GM23338 (cell line): ENCODE data around the gene BTBD19. TPM values are rescaled to one million over a fixed set of nuclear protein-coding genes. Genes with fewer than 3 reads are reported as not detected.

Experiments used
- ATAC-seq: fragments of 200-7000 bp; cut with Tn5 transposase; 3 replicates; pipeline ENCODE4 v1.9.1; 2020
- DNase-seq: peaks from one replicate; pipeline ENCODE4 v3.0.0-alpha.2; 2015; ENCODE audit warnings: low spot score
- H2AFZ ChIP-seq: fragments of 200-600 bp; sonication (generic); 2 replicates; pipeline ENCODE4 v1.8.0; 2016; ENCODE audit warnings: antibody characterized with exemption, mild to moderate bottlenecking, moderate library complexity
- H3F3A ChIP-seq: fragments of 200-600 bp; sonication (generic); replicated peaks from 2 replicates; pipeline ENCODE4 v1.8.0; 2017; ENCODE audit warnings: antibody characterized with exemption, mixed run types, low read depth
- H3K27ac ChIP-seq: fragments of 200-600 bp; sonication (generic); 2 replicates; pipeline ENCODE4 v1.6.1; 2016; ENCODE audit warnings: low read depth
- H3K27me3 ChIP-seq: fragments of 200-600 bp; sonication (generic); 2 replicates; pipeline ENCODE4 v1.8.0; 2016; ENCODE audit warnings: mild to moderate bottlenecking, mixed run types, moderate library complexity; ENCODE audit not compliant: insufficient read depth
- H3K36me3 ChIP-seq: fragments of 200-600 bp; sonication (generic); 2 replicates; pipeline ENCODE4 v1.8.0; 2016; ENCODE audit warnings: mild to moderate bottlenecking; ENCODE audit not compliant: insufficient read depth
- H3K4me1 ChIP-seq: fragments of 200-600 bp; sonication (generic); 2 replicates; pipeline ENCODE4 v1.8.0; 2016; ENCODE audit warnings: mild to moderate bottlenecking, moderate library complexity; ENCODE audit not compliant: insufficient read depth
- H3K4me2 ChIP-seq: fragments of 200-600 bp; sonication (generic); 2 replicates; pipeline ENCODE4 v1.7.1; 2017; ENCODE audit warnings: mixed run types
- H3K4me3 ChIP-seq: fragments of 200-600 bp; sonication (generic); 2 replicates; pipeline ENCODE4 v1.6.1; 2016; ENCODE audit warnings: mixed run types
- H3K79me2 ChIP-seq: fragments of 200-600 bp; sonication (generic); replicated peaks from 2 replicates; pipeline ENCODE4 v1.8.0; 2017; ENCODE audit warnings: mild to moderate bottlenecking; ENCODE audit not compliant: insufficient read depth
- H3K9me2 ChIP-seq: fragments of 200-600 bp; sonication (generic); 2 replicates; pipeline ENCODE4 v1.8.0; 2017; ENCODE audit not compliant: insufficient read depth
- H4K20me1 ChIP-seq: fragments of 200-600 bp; sonication (generic); replicated peaks from 2 replicates; pipeline ENCODE4 v1.8.0; 2017; ENCODE audit warnings: mild to moderate bottlenecking; ENCODE audit not compliant: insufficient read depth
- H3K27ac Mint-ChIP-seq: 2 replicates; pipeline ENCODE4 v1.8.0; 2020; ENCODE audit warnings: inconsistent platforms, mild to moderate bottlenecking, moderate library complexity, mixed read lengths
- H3K27me3 Mint-ChIP-seq: 3 replicates; pipeline ENCODE4 v1.8.0; 2022; ENCODE audit warnings: low read depth, mild to moderate bottlenecking, moderate library complexity, mixed read lengths, inconsistent platforms; ENCODE audit not compliant: insufficient read depth, poor library complexity
- H3K36me3 Mint-ChIP-seq: 3 replicates; pipeline ENCODE4 v1.8.0; 2021; ENCODE audit warnings: low read depth, mild to moderate bottlenecking, inconsistent platforms, moderate library complexity, mixed read lengths
- H3K4me1 Mint-ChIP-seq: 3 replicates; pipeline ENCODE4 v1.8.0; 2020; ENCODE audit warnings: mild to moderate bottlenecking, inconsistent platforms, mixed read lengths
- H3K4me3 Mint-ChIP-seq: 3 replicates; pipeline ENCODE4 v1.8.0; 2021; ENCODE audit warnings: moderate library complexity, mild to moderate bottlenecking, inconsistent platforms, mixed read lengths
- H3K9me3 Mint-ChIP-seq: 3 replicates; pipeline ENCODE4 v1.8.0; 2020; ENCODE audit warnings: moderate library complexity, mild to moderate bottlenecking, inconsistent platforms, mixed read lengths
- CREB1 ChIP-seq: fragments of 250-450 bp; sonication (Bioruptor Pico); IDR thresholded peaks from 2 replicates; pipeline ENCODE4 v1.5.0; 2020; ENCODE audit warnings: low read depth, mild to moderate bottlenecking, moderate library complexity
- EZH2 ChIP-seq: fragments of 200-600 bp; sonication (generic); IDR thresholded peaks from one replicate; pipeline ENCODE4 v1.8.0; 2017; ENCODE audit warnings: antibody characterized with exemption, mild to moderate bottlenecking, low read depth; ENCODE audit not compliant: unreplicated experiment
- EZH2phosphoT487 ChIP-seq: fragments of 200-600 bp; sonication (generic); IDR thresholded peaks from one replicate; pipeline ENCODE4 v1.8.1; 2018; ENCODE audit warnings: antibody characterized with exemption; ENCODE audit not compliant: unreplicated experiment
- NANOG ChIP-seq: IDR thresholded peaks from 2 replicates; pipeline ENCODE4 v1.6.1; 2016; ENCODE audit warnings: antibody characterized with exemption, borderline replicate concordance
- POLR2AphosphoS5 ChIP-seq: IDR thresholded peaks from 2 replicates; pipeline ENCODE4 v1.6.1; 2016; ENCODE audit warnings: antibody characterized with exemption, low read depth
- REST ChIP-seq: IDR thresholded peaks from one replicate; pipeline ENCODE4 v1.6.1; 2018; ENCODE audit warnings: antibody characterized with exemption; ENCODE audit not compliant: unreplicated experiment
- ZNF462 ChIP-seq: fragments of 250-450 bp; sonication (Bioruptor Pico); IDR thresholded peaks from 2 replicates; pipeline ENCODE4 v1.5.0; 2020; ENCODE audit warnings: mild to moderate bottlenecking, moderate library complexity
- polyA plus RNA-seq: library from polyadenylated mRNA; unstranded; fragments of >200 nt; fragmentation: Nextera tagmentation; extraction: Ambion mirVana; gene quantifications from 2 replicates; pipeline ENCODE4 v1.2.1, GENCODE V29; 2016
- total RNA-seq: library from RNA; depleted of rRNA; stranded (reverse); fragments of >200 nt; shearing (Covaris generic); gene quantifications from 2 replicates; pipeline ENCODE4 v1.2.3, GENCODE V29; 2014
- TF ChIP-seq, protein P1 (sequence below): IDR thresholded peaks from 2 replicates; pipeline ENCODE4 v1.6.1; 2016; ENCODE audit warnings: antibody characterized with exemption
- TF ChIP-seq, protein P2 (sequence below), 2 experiments: fragments of 200-600 bp in 1 of 2; sonication (generic) in 1 of 2; conservative IDR thresholded peaks; 2 replicates each; pipeline versions ENCODE4 v1.5.1 to v1.6.1; 2016 to 2017; ENCODE audit warnings: antibody characterized with exemption in 2 of 2, low read depth in 2 of 2, mild to moderate bottlenecking in 2 of 2, moderate library complexity in 1 of 2

Gene BTBD19
- total and polyA plus RNA-seq, 2 experiments from 2014 or later = 0.37 to 0.66 TPM

- H3K27ac ChIP-seq = no peak overlapping the region
- no peak for DNase-seq
- no peaks in the 10 kb centered on the region for H3K9me2 ChIP-seq
- H3K36me3 ChIP-seq = no peaks in the 10 kb centered on the region
- H3K36me3 Mint-ChIP-seq = no peaks in the 10 kb centered on the region
- ATAC-seq = no peak
- no peak overlapping the region for H3K27ac Mint-ChIP-seq
- H3K4me3 Mint-ChIP-seq = no peak overlapping the region
- H3K9me3 Mint-ChIP-seq = no peaks in the 10 kb centered on the region
- no peak for TF ChIP-seq NANOG
- TF ChIP-seq ZNF462 (CRISPR knock-in tag) = no peak
- no peak for TF ChIP-seq EZH2phosphoT487
- TF ChIP-seq, protein P1, sequence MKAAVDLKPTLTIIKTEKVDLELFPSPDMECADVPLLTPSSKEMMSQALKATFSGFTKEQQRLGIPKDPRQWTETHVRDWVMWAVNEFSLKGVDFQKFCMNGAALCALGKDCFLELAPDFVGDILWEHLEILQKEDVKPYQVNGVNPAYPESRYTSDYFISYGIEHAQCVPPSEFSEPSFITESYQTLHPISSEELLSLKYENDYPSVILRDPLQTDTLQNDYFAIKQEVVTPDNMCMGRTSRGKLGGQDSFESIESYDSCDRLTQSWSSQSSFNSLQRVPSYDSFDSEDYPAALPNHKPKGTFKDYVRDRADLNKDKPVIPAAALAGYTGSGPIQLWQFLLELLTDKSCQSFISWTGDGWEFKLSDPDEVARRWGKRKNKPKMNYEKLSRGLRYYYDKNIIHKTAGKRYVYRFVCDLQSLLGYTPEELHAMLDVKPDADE = no peak
- no peak for TF ChIP-seq CREB1 (CRISPR knock-in tag)
- TF ChIP-seq POLR2AphosphoS5 = no peak
- TF ChIP-seq, protein P2, sequence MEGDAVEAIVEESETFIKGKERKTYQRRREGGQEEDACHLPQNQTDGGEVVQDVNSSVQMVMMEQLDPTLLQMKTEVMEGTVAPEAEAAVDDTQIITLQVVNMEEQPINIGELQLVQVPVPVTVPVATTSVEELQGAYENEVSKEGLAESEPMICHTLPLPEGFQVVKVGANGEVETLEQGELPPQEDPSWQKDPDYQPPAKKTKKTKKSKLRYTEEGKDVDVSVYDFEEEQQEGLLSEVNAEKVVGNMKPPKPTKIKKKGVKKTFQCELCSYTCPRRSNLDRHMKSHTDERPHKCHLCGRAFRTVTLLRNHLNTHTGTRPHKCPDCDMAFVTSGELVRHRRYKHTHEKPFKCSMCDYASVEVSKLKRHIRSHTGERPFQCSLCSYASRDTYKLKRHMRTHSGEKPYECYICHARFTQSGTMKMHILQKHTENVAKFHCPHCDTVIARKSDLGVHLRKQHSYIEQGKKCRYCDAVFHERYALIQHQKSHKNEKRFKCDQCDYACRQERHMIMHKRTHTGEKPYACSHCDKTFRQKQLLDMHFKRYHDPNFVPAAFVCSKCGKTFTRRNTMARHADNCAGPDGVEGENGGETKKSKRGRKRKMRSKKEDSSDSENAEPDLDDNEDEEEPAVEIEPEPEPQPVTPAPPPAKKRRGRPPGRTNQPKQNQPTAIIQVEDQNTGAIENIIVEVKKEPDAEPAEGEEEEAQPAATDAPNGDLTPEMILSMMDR (conservative IDR thresholded peaks at IDR 0.05; ENCODE audit: low read depth in 2 of 2) = no peak
- no peak for TF ChIP-seq REST
- TF ChIP-seq EZH2 = no peak
- H3K4me3 ChIP-seq = no peak overlapping the region
- peaks cover 6% of the 10 kb centered on the region for H3K27me3 Mint-ChIP-seq
- no peaks in the 10 kb centered on the region for H3K27me3 ChIP-seq
- H3K4me1 Mint-ChIP-seq = peaks cover 19% of the 10 kb centered on the region
- H3K4me1 ChIP-seq = no peaks in the 10 kb centered on the region
- H3K79me2 ChIP-seq = no peaks in the 10 kb centered on the region
- no peak overlapping the region for H2AFZ ChIP-seq
- no peaks in the 10 kb centered on the region for H3F3A ChIP-seq
- no peak overlapping the region for H3K4me2 ChIP-seq
- H4K20me1 ChIP-seq = no peaks in the 10 kb centered on the region
These were observed 21.4 kb downstream of the BTBD19 start for GRCh38 chr1:44829506-44830384.
